Measurements from ENCODE around the gene C22orf39. TPM values are rescaled to one million over a fixed set of nuclear protein-coding genes. Genes with fewer than 3 reads are reported as not detected.
"Not testable (repeated sequence)": the region's sequence is repeated elsewhere in the genome, so short reads cannot be mapped to it uniquely, and the experiment has no call there.

C22orf39 gene
- total RNA-seq, 1 donor from 2014 or later = 58.5 TPM

GRCh38 chr22:19443544-19444211 is 3.8 kb downstream of the C22orf39 start:
- intact Hi-C loops (cut with DNase I) = loop anchor here (10.0 kb wide), 1 partner anchor 411 kb away; the partner anchor contains the start of genes GNB1L and RTL10
- no peak for TF ChIP-seq CTCF (IDR thresholded peaks at IDR 0.05)
- no peak for DNase-seq (ENCODE audit: low spot score in 2 of 2)
- Histone ChIP-seq H3K27ac (no peak overlapping the region), H3K9me3 (no peaks in the 10 kb centered on the region), H3K4me3 (no peak overlapping the region), H3K4me1 (peaks cover 3 to 18% of the 10 kb centered on the region in 2 donors), H3K27me3 (no peaks in the 10 kb centered on the region), H3K36me3 (peaks cover 12 to 35% of the 10 kb centered on the region in 2 donors)

- H3K36me3 ChIP-seq = peaks cover 12 to 39% of the 10 kb centered on the region in 2 donors
- DNase-seq (ENCODE audit: low spot score in 2 of 2) = no peak
- H3K4me3 ChIP-seq = no peak overlapping the region
- peaks cover 3 to 9% of the 10 kb centered on the region in 2 donors for H3K4me1 ChIP-seq
- TF ChIP-seq CTCF (IDR thresholded peaks at IDR 0.05) = no peak
- intact Hi-C loops (cut with DNase I) = loop anchor here (10.0 kb wide), 1 partner anchor 413 kb away; the partner anchor contains the start of genes GNB1L and RTL10
- H3K27me3 ChIP-seq = no peaks in the 10 kb centered on the region
- no peak overlapping the region for H3K27ac ChIP-seq
- H3K9me3 ChIP-seq = no peaks in the 10 kb centered on the region
Measured at GRCh38 chr22:19442166-19442565, 5.3 kb downstream of the C22orf39 start.

- DNase-seq (ENCODE audit: low spot score in 2 of 2) = no peak
- Histone ChIP-seq H3K36me3 (peaks cover 15 to 52% of the 10 kb centered on the region in 2 donors), H3K4me1 (no peaks in the 10 kb centered on the region), H3K9me3 (no peaks in the 10 kb centered on the region), H3K4me3 (no peak overlapping the region), H3K27me3 (no peaks in the 10 kb centered on the region), H3K27ac (no peak overlapping the region)
- intact Hi-C loops (cut with DNase I) = loop anchor here (10.0 kb wide), 1 partner anchor 414 kb away; the partner anchor contains the start of genes GNB1L and RTL10
- TF ChIP-seq CTCF (IDR thresholded peaks at IDR 0.05) = no peak
Measured at GRCh38 chr22:19440411-19441195, 6.9 kb downstream of the C22orf39 start.

GRCh38 chr22:19438298-19438697 is 9.2 kb downstream of the C22orf39 start:
- H3K4me3 ChIP-seq = no peak overlapping the region
- no peaks in the 10 kb centered on the region for H3K9me3 ChIP-seq
- H3K36me3 ChIP-seq = peaks cover 10 to 37% of the 10 kb centered on the region in 2 donors
- TF ChIP-seq CTCF (IDR thresholded peaks at IDR 0.05) = no peak
- H3K4me1 ChIP-seq = peaks cover 0 to 1% of the 10 kb centered on the region in 2 donors
- DNase-seq (ENCODE audit: low spot score in 2 of 2) = no peak
- intact Hi-C loops (cut with DNase I) = no loop called here
- no peak overlapping the region for H3K27ac ChIP-seq
- no peaks in the 10 kb centered on the region for H3K27me3 ChIP-seq

GRCh38 chr22:19436444-19437161 is 10.9 kb downstream of the C22orf39 start:
- H3K36me3 ChIP-seq = peaks cover 10 to 26% of the 10 kb centered on the region in 2 donors
- H3K27me3 ChIP-seq; intact Hi-C loops (cut with DNase I); DNase-seq (ENCODE audit: low spot score in 2 of 2); H3K27ac ChIP-seq; H3K4me1 ChIP-seq; H3K4me3 ChIP-seq; H3K9me3 ChIP-seq: not testable (repeated sequence)

Measured in ascending aorta (tissue), 2 donors.